MV-4-11 (cell line): ENCODE results near the gene RPS25.
"Not testable (repeated sequence)": the region's sequence is repeated elsewhere in the genome, so short reads cannot be mapped to it uniquely, and the experiment has no call there.

ENCODE experiments used
- DNase-seq: peaks from one replicate; lab custom pipeline; 2025; lab: John Stamatoyannopoulos, UW

Gene RPS25

GRCh38 chr11:119015054-119015611, 3.0 kb downstream of the RPS25 start:
- DNase-seq, result no peak

GRCh38 chr11:119014209-119014924, 3.8 kb downstream of the RPS25 start:
- DNase-seq, result no peak

- DNase-seq, result no peak
These were observed 5.4 kb downstream of the RPS25 start for GRCh38 chr11:119012629-119013170.

GRCh38 chr11:119011476-119012053, 6.6 kb downstream of the RPS25 start:
- no peak for DNase-seq

GRCh38 chr11:119006656-119007055, 11.5 kb downstream of the RPS25 start:
- DNase-seq, result no peak

GRCh38 chr11:119000906-119001305, 17.2 kb downstream of the RPS25 start:
- no peak for DNase-seq

GRCh38 chr11:118998822-118999221, 19.3 kb downstream of the RPS25 start:
- no peak for DNase-seq

GRCh38 chr11:118998388-118998717, 19.8 kb downstream of the RPS25 start:
- DNase-seq, result no peak

GRCh38 chr11:118997627-118998387, 20.3 kb downstream of the RPS25 start, which contains the start of gene CENATAC:
Gene CENATAC, plus strand, starts transcription at chr11:118998138. Its CDS starts 60 bp downstream, at chr11:118998198.
- peak; percentile 90 for DNase-seq

- peak; percentile 64 for DNase-seq
These were observed 21.1 kb downstream of the RPS25 start for GRCh38 chr11:118996926-118997626.

- DNase-seq, result not testable (repeated sequence)
These were observed 26.6 kb downstream of the RPS25 start for GRCh38 chr11:118991486-118992038.

- no peak for DNase-seq
These were observed 29.9 kb downstream of the RPS25 start for GRCh38 chr11:118988280-118988679.

- no peak for DNase-seq
These were observed 33.3 kb downstream of the RPS25 start for GRCh38 chr11:118984825-118985224.

- not testable (repeated sequence) for DNase-seq
These were observed 33.8 kb downstream of the RPS25 start for GRCh38 chr11:118984337-118984736.

GRCh38 chr11:118980191-118980881, 37.8 kb downstream of the RPS25 start:
- DNase-seq, result peak; percentile 28

GRCh38 chr11:118979434-118979833, 38.7 kb downstream of the RPS25 start:
- DNase-seq, result no peak

GRCh38 chr11:118975771-118976709, 42.1 kb downstream of the RPS25 start:
- peak; percentile 20 for DNase-seq

GRCh38 chr11:118973985-118974384, 44.2 kb downstream of the RPS25 start:
- no peak for DNase-seq

GRCh38 chr11:118971646-118972045, 46.5 kb downstream of the RPS25 start, which contains the start of gene FOXR1:
Gene FOXR1, plus strand, starts transcription at chr11:118971761. Its CDS starts 171 bp downstream, at chr11:118971932.
- no peak for DNase-seq

GRCh38 chr11:118969508-118969907, 48.6 kb downstream of the RPS25 start:
- DNase-seq, result not testable (repeated sequence)
